Stimulated activated CD8-positive, alpha-beta memory T cell treated with anti-CD3 and anti-CD28 coated beads, Interleukin-2, amount 100 ng/mL, for 48 hours (primary cell): ENCODE data around the gene GCAT.

Experiments used
- DNase-seq, 2 donors: peaks; one replicate each; pipeline ENCODE4 v3.0.0-alpha.2; 2020; ENCODE audit warnings: low read depth in 2 of 2

Gene GCAT

DNA sequence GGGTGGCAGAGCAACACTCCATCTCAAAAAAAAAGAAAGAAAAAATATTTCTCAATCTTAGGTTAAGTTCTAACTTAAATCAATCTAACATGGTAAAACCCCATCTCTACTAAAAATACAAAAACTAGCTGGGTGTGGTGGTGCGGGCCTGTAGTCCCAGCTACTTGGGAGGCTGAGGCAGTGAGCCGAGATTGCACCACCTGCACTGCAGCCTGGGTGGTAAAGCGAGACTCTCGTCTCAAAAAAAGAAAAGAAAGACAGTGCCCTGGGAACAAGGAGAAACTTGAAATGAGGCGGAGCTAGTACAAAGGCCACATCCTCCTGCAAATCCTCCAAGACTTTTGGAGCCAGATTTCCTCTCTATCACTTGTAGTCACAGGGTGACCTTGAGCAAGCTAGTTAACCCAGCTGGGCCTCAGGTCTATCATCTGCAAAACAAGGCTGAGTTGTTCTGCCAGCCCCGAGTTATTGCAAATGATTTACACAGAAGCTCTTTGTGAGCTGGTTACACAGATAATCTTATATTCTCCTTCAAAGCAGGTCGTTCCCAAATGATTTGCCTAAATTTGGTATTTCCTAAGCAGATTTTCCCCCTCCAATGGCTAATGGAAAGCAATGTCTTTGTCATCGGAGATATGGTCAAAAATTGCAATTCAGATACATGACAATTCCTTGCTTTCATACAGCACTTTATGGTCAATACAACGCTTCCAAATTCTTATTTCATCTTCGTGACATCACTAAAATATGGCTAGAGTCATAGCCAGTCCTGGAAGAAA, 34.5 kb downstream of the GCAT start:
- DNase-seq, result no peak

DNA sequence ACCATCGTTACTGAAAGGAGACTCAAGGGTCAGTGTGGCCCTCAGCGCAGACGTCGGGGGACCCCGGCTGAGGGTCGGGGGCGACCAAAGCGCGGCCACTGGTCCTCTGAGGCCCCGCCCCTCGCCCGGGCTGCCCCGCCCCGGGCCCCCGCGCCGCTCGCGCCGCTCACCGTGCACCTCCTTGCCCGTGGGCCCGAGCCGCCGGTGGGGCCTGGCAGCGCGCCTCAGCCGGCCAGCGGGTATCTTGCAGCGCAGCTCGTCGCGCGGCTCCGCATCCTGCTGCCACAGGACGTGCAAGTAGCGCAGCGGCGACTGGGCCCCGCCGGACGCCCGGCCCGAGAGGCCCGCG, 36.0 kb downstream of the GCAT start:
- DNase-seq, result peak; percentile 42 to 43

DNA sequence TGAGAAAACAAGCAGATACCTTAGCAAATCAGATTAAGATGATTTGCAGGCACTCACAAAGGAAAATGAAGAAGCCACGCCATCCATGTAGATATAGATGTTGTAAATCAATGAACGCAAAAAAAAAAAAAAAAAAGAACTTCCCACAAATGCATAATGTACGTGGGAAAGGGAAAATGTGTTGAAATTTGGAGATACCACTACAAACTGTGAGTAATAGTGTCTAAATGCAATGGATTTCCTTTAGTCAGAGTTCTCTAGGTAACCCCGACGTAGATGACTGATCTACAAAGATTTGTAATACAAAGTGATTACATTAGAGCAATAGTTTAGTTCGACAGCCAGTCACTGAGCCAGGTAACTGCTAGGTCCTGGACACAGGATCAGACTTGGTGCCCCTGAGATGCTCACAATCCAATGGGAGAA, 37.2 kb downstream of the GCAT start:
- no peak for DNase-seq

DNA sequence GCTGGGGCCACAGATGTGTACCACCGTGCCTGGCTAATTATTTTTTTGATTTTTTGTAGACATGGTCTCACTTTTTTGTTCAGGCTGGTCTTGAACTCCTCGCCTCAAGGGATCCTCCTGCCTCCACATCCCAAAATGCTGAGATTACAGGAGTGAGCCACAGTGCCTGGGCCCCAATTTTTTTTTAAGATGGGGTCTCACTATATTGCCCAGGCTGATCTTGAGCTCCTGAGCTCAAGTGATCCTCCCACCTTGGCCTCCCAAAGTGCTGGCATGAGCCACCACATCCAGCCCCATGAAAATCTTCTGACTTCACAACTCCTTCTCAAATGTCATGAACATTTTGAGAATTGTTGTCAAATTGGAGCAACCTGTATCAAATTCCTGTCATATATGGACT, 38.7 kb downstream of the GCAT start:
- DNase-seq, result no peak

DNA sequence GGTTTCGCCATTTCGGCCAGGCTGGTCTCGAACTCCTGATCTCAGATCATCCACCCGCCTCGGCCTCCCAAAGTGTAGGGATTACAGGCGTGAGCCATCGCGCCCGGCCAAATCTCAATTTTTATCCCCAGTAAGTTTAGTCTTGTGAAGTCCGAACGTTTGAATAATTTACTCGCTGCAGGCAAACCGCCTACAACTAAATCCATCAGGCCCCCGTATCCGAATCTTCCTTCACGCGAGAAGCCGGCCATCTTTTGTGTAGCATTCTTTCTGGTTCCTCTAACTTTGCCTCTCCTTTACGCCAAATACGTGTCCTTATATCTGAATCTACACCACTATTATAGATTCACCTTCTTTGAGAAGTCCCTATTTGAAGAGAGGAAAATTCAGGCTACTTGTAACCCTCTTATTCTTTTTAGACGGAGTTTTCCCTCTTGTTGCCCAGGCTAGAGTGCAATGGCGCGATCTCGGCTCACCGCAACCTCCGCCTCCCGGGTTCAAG, 40.9 kb downstream of the GCAT start:
- no peak for DNase-seq

DNA sequence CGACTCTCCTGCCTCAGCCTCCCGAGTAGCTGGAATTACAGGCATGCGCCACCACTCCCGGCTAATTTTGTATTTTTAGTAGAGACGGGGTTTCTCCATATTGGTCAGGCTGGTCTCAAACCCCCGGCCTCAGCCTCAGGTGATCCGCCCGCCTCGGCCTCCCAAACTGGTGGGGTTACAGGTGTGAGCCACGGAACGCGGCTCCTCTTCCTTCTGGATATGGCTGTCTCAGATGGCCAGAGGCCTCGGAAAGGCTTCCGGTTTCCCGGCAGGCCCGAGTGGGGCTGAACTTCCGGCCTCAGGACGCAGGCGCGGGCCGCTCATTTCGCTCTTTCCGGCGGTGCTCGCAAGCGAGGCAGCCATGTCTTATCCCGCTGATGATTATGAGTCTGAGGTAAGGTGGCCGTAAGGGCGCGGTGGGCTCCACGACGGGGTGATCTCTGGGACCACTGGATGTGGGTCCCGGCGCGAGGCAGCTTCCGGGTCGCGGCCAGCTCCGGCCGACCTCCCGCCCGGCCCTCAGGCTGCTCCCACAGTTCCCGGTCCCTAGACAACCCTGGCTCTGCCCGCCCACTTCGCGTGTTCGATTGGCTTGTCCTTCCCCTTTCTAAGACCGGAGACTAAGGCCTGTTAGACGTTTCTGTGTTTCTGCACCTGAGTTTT, 41.5 kb downstream of the GCAT start, which contains the start of gene EIF3L:
Gene EIF3L (plus strand): TSS at position 331 of the 663 bp plus-strand sequence. CDS start 31 bp downstream, at position 362.
- DNase-seq, result peak; percentile 83 to 87

DNA sequence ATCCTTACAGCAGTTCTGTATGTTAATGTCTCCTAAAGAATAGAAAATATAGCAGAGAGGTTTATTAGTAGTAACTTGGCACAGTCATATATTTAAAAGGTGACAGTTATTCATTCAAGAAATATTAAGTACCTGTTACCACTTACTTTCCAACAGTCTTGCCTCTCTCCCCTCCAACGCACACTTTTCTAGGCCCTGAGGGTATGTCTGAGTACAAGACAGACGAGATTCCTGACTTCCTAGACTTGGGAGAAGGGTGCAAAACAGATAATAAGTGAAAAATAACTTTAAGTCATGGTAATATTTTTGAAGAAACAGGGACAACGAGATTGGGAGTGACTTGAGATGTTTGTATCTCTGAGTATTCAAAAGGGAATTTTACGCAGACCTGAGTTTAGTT, 43.1 kb downstream of the GCAT start:
- no peak for DNase-seq

DNA sequence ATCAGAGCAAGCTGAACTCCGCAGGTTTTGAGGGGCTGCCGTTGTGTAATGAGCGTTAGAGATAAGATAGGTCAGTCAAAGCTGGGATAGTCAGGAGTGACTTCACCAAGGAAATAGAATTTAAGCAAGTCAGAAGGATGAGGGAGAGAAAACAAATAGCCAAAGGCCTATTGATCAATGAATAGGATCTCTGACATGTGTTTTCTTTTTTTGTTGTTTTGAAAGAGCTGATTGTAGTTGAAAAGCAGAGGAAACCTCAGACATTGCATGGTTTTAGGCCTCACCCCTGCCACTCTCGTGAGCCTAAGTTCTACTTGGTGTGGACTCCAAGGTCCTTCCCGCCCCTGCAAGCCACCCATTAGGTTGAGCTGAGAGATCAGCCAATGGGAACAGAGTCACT, 44.7 kb downstream of the GCAT start:
- no peak for DNase-seq

DNA sequence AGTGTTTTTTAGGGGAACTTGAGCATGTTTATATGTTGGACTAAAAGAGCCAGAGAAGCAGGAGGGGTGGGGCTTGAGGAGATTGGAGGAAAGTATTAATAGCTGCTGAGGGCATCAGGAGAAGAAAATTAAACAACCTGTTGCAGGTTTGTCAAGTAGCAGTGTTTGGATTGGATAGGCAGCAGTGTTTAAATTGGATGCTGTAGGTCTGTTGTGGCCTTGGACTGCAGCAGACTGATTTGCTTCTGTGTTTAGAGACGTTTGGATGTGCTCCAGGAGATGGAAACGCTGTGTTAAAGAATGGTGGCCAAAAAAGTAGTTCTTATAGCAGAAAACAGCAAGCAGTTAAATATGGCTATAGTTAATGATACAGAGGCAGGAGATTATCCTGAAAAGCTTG, 47.2 kb downstream of the GCAT start:
- no peak for DNase-seq

DNA sequence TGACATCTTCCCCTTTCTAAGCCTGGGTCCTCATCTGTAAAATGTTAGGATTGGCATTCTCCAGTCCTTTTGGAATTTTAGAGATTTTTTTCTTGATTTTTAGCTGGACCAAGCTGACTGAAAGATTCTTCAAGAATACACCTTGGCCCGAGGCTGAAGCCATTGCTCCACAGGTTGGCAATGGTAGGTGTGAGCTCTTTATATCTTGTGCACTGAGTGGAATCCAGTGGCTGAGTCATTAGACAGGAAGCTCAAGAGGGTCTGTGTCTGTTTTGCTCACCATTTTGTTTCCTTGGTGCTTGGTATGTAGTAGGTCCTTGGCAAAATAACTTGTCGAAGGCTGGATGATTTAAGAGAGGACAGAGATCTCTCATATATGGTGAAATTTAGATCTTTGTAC, 47.7 kb downstream of the GCAT start:
- DNase-seq, result no peak

DNA sequence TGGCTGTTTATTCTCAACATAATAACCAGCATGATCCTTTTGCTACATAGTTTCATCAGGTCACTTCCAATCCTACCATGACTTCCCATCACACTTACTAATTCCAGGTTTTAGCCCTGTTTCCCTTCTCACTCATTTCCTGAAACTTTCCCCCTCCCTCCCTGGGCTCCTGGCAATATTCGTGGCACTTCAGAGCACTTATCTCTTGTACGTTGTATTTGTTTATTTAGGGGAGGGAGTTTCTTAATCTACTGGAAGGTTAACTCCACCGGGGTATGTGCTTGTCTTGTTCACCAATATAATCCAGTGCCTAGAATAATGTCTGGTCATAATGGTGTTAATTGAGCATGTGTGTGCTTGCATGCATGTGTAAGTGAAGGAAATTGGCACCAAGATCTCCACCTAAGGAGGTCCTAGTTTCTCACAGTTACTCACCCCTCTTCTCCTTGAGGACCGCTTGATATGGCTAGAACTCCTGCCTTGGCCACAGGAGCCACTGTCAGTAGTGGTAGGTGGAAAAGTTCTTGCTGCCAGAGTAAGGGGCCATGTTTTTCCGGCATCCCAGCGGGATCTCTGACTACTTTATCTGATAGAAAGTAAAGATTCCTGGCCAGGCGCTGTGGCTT, 53.2 kb downstream of the GCAT start:
- DNase-seq, result no peak

DNA sequence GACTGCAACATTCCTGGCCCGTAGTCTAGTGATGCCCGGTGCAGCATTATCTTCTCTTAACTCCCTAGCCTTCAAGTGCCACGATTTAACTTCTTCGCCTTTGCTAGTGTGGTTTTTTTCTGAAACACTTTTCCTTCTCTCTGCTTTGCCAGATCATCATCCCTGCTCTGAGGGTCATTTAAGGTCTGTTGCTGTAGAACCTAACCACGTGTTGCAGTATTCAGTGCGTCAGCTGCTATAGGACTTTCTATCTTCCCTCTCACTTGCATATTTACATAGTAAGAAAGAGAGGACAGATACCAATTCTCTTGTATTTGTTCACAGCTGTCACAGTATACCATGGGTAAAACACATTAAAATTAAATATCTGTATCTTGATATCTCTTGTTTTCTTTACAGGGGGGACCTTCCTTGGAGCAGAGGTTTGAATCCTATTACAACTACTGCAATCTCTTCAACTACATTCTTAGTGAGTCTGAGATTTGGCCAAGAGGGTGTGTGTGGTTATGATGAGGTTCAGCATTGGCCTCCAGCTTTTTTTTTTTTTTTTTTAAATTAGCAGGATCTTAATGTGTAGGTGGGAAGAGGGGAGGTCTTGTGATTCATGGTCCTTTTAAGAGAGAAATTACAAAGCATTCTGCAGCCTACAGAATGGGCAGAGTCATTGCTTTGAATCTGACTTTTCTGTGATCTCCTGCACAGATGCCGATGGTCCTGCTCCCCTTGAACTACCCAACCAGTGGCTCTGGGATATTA, 55.0 kb downstream of the GCAT start:
- DNase-seq, result no peak

DNA sequence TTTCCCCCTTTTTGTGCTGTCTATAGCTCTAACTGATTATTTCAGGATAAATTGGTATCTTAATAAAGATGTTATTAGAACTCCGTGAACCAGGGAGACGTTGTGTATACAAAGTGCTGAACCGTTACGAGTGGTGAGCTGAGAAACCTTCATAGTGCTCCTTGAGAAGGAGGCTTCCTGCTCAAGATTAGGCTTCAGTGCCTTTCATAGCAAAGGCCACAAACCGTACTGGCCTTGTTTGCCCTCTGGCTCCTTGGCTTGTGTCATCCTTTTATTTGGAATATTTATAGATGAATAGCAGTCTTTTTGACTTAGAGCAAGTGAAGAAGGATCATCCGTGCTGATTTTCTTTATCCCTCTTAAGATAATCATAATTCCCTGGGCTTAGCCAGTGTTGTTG, 57.8 kb downstream of the GCAT start:
- no peak for DNase-seq
